ENCODE measurements around the gene SSBP2.
A peak's percentile ranks its signal among the peaks of the same experiment; 100 is the strongest.

SSBP2 gene

DNA sequence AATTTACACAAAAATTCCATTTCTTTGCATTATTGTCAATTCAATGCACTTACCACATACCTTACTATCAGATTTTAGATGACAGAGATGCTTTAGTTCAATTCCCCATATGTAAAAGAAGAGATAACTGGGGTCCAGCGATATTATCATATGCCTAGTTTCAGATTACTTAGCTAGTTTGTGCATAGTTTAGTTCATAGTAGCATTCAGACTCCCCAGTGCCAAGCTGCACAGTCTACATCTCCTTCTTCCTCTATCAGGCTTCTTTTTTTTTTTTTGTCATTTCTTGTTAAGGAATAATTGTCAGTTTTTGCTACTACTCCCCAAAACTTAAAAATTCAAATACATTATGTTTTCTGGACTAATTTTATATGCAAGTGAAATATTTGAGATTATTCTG lies 175.0 kb downstream of the SSBP2 start:
- no peak for DNase-seq

DNA sequence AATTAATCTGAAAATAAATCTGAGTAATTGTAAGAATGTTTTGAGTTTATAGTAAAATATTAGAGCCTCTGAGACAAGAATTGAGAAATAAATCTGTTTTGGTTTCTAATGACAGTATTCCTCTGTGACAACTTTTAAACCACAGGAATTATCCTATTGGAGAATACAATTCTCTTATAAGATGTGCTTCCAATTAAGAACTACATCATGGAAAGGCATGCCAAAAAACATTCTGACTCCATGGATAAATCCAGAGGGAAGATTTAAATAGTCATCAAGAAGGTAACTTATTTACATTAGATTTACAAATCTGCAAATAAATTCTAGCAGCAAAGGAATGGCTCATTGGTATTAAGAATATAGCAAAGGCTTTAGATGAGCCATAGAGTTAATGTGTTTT lies 178.7 kb downstream of the SSBP2 start:
- no peak for DNase-seq

DNA sequence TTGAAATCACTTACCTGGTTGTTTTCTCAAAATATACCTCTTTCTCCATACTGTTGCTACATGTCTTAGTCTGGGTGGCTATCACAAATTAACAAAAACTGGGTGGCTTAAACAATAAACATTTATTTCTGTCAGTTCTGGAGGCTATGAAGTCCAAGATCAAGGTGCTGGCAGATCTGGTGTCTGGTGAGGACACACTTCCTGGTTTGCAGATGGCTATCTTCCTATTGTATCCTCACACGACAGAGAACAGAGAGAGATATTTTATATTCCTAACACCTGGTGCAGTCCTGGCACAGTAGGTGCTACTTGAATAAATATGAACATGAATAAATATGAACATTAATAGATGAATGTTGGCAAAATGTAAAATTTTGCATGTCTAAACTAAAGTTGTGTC lies 192.7 kb downstream of the SSBP2 start:
- no peak for DNase-seq

DNA sequence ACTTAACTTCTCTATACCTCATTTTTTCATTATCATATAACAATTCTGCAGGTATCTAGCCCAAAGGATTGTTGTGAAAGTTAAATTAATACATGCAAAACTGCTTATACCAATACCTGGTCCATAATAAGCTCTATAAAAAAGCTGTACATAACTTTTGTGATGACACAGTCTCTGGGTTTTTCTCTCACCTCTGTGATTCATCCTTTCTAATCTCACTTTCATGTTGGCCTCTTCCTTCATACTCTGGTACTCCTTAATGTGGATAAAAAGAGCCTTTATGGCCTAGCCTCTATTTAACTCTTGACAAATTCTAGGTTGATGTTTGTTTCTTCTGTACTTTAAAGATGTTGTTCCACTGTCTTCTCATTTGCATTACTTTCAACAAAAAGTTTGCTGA lies 194.1 kb downstream of the SSBP2 start:
- DNase-seq: no peak

DNA sequence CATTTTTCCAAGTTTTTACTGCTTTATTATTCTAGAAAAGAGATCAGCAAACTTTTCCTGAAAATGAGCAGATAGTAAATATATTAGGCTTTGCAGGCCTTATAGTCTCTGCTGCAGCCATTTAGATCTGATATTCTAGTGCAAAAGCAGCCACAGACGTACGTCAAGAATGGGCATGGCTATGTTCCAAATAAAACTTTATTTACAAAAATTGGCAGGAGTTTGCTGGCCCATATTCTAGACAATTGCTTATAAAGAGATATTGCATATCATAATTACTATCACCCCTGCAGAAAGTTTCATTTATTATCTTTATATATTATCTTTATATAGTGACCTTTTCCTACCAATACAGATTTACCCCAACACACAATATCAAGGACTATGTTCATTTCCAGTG lies 195.0 kb downstream of the SSBP2 start:
- DNase-seq: no peak

DNA sequence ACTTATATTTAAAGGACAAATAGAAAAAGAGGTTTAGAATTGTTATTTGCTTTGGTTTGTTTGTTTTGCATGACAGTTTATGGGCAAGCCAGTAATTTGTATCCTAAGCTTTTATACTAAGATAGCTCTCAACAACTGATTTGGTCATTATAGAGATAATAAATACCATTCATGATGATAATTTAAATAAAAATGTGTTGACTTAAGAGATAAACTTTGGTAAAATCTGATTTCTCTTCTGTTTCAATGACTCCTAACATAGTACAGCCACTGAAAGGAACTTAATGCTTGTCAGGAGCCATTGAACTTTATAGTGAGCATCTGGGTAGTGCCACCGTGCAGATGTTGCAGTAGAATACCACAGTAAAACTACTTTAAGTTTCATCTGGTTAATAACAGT lies 196.2 kb downstream of the SSBP2 start:
- DNase-seq: no peak

DNA sequence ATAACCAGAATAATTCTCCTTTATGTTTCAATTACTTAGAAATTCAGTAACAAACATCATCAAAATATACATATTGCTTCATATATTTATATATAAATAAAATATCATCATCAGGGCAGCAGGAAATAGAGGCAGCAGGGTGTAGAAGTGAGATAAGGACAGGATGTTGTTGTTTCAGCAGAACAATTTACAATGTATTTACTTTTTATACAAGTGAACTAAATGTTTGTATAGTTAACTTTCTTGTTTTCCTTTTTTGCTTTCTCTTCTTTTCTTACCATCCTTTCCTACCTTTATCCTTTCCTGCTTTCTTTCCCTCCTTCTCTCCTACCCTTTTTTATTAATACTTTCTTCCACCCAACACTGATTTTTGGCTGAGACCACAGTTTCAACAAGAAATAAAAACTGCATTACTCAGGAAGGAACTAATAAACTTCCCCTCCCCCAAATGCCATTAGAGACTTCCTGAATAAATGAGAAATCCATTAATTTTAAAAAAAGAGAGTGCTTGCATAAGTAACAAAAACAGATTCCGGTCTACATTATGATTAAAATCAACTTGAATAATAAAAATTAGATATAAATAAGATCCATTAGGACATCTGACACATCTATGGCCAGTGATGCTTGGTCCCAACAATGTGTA lies 197.2 kb downstream of the SSBP2 start:
- no peak for DNase-seq

DNA sequence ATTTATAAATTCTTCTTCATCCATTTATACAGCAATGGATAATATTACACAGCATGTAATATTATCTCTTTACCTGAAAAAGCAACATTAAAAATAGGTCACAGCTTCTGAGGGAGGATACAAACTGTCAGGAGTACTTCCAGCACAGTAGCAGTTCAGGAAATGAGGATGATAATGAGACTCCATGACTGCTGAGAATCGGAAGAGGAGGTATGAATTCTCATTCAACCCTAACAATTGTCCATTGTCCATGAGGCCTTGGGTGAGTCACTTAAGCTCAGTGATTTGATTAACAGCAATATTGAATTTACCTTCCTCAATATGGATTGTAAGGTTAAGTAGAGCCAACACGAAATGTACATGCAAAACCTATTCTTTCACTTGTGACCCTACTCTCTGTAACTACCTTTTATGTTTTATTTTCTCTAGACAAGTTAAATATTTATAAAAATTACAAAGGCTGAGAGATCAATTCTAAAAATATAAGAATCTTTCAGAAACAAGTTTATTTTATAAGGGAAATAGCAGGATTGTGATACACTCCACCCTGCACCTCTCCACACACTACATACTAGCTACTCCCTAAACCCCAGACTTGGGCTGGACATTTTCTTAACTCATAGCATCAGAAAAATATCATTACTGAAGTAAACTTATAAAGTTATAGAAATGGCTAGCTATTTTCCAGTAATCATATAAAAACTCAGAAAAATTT lies 197.9 kb downstream of the SSBP2 start:
- no peak for DNase-seq

DNA sequence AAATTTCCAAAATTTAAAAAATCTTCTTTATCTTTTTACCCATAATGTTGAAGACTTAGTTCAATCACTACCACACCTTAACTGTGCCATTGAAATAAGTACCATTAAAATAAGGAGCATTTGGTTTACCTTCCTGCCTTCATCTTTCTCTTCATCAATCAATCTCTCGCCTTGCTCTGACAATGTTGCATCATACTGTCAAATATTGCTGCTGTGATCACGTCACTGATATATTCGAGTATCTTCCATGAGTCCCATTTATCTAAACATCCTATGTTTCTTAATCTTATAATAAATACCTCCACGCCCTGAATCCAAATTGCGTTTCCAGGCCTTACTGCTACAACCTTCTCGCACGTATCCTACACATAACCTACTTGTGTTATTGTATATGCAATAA lies 201.8 kb downstream of the SSBP2 start:
- no peak for DNase-seq

DNA sequence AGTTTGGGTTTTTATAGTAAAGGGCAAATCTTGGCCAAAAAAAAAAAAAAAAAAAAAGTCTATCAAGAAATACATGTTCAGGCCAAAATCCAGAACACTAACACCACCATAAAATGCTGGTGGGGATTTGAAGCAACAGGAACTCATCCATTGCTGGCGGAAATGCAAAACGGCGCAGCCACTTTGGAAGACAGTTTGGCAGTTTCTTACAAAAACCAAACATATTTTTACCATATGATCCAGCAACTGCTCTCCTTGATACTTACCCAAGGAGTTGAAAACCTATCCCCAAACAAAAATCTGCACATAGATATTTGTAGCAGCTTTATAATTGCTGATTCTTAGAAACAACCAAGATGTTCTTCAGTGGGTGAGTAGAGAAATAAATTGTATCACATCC lies 203.9 kb downstream of the SSBP2 start:
- no peak for DNase-seq

DNA sequence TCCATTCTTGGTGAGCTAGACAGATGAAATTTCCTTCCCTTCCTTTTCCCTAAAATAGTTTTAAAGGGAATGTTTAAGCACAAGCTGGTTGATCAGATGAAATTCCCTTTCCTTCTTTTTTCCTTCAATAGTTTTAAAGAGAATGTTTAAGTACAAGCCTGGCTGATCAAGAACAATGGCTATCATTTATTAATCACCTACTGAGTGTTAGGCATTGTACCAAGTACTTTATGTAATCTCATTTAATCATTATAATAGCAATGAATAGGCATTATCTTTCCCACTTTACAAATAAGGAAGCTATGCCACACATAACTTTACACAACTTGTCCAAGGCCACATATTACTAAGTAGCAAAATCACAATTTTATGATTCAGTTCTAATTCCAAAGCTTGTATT lies 205.0 kb downstream of the SSBP2 start:
- DNase-seq: no peak

DNA sequence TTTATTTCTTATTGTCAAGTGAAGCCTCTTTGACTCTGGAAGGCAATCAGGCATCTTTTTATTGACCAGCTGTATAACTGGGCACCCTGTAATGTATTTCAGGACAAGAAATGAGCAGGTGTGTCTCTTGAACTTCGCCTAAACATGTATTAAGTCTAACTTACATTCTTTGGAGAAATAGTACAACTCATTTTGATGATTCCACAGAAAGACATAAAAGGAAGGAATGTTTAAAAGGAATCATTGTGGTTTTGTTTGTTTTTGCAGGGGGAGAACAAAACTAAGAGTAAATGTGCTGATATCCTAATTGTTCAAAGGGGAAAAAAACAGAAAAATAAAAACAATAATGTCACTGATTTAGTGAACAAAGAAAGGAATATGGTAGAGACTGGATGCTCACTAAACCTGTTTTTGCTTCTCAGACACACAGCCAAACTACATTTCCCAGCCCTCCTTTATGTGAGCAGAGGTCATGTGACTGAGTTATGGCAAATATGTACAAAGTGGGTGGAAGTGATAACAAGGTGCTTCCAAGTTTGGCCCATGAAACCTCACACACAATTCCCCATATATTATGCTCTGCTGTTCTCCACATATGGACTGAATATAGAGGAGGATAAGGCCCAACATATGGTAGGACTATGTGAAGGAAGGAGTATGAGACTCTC lies 206.4 kb downstream of the SSBP2 start:
- no peak for DNase-seq

DNA sequence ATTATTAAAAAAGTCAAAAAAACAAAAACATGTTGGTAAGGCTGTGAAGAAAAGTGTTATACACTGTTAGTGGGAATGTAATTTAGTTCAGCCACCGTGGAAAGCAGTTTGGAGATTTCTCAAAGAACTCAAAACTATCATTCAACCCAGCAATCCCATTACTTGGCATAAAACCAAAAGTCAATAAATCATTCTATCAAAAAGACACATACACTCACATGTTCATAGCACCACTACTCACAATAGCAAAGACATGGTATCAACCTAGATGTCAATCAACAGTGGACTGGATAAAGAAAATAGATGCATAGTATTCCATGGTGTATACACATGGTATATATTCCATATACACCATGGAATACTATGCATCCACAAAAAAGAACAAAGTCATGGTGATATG lies 208.7 kb downstream of the SSBP2 start:
- no peak for DNase-seq

DNA sequence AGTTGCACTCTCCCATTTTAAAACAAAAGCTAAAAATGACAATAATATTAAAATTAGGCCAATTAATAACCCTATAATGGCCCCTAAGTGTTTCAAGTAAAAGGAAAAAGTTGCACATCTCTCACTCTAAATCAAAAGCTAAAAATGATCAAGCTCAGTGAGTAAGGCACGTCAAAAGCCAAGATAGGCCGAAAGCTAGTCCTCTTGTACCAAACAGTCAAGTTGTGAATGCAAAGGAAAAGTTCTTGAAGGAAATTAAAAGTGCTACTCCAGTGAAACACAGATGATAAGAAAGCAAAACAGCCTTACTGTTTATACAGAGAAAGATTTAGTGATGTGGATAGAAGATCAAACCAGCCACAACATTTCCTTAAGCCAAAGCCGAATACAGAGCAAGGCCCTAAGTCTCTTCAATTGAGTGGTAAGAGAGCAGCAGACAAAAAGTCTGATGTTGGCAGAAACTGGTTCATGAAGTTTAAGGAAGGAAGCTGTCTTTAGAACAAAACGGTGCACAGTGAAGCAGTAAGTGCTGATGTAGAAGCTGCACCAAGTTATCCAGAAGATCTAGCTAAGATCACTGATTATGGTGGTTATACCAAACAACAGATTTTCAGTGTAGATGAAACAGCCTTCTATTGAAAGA lies 212.9 kb downstream of the SSBP2 start:
- DNase-seq: peak; percentile 15

DNA sequence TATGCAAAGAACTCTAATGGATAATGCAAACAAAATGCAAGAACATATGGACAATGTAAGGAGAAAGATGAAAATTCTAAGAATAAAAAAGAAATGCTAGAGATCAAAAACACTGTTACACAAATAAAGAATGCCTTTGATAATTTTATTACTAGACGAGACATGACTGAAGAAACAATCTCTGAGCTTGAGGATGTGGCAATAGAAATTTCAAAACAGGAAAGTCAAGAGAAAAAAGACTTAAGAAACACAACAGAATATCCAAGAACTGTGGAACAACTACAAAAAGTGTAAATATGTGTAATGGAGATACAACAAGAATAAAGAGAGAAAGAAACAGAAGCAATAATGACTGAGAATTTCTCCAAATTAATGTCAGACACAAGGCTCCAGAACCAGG lies 216.5 kb downstream of the SSBP2 start:
- no peak for DNase-seq

DNA sequence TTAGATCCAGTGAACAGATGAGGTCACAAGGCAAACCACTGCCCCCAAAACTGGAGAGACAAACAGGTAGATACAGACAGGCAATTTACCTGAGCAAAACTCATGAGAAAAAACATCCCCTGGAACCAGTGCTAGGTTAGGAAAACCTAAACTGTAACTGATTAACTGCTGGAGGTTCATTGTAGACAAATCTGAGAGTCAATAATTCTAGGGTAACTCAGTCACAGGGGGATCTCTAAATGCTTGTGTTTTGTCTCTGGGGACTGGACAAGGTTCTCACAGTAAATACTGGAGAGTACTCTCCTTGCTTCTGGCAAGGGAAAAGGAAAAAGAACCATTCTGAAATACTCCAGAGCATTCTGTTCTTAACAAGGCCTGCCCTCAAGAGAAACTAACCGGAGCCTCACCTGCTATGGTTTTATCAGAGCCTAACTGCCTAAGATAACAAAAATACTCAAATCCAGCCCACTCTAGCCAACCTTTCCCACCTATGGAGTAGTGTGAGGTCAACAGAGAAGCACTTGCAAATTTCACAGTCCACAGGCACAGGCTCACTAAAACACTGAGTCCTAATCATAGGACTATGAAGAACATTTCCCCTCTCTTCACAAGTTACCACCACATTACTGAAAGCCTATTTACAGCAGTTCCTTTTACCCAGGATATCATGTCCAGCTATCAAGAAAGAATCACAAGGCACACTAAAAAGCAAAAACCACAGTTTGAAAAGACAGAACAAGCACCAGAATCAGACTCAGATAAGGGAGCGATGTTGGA lies 217.1 kb downstream of the SSBP2 start:
- no peak for DNase-seq

DNA sequence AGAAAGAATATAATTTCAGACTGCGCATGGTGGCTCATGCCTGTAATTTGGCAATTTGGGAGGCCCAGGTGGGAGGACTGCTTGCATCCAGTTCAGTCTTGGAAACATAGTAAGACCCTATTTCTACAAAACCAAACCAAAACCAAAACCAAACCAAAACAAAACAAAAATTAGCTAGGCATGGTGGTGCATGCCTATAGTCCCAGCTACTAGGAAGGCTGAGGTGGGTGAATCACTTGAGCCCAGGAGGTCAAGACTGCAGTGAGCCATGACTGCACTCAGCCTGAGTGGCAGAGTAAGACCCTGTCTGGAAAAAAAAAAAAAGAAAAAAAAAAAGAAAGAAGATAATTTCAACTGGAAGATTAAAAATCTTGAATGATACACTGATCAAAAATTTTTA lies 220.0 kb downstream of the SSBP2 start:
- no peak for DNase-seq

DNA sequence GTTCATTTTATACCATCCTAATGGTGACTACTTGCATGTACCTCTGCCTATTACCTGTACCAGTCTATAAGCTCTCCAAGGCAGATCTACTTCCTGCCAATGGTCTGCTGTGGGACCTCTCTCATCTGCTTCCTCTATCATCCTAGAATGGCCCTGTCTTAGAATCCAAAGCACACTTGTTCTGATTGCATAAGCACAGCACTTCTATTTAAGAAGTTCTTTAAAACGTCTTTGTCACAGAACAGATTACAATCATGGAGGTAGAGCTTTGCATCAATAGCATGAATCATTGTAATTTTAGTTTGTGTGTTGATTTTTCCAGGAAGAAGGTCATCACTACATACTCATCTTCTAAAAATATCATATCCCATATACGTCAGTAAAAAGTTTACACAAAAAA lies 225.2 kb downstream of the SSBP2 start:
- no peak for DNase-seq

DNA sequence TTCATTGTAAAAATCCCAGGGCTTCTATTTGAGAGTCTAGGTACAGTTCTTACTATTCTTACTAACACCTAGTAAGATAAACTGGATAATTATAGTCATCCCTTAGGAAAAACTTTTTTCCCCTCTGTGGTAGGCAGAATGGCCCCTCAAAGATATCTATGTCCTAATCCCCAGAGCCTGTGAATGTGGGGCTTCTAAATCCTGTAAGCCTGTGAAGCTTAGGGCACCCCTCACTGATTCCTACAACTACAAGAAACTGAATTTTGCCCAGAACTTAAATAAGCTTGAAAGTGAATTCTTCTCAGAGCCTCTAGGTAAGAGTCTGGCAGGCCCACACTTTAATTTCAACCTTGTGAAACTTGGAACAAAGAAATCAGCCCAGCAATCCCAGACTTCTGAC lies 226.9 kb downstream of the SSBP2 start:
- no peak for DNase-seq

DNA sequence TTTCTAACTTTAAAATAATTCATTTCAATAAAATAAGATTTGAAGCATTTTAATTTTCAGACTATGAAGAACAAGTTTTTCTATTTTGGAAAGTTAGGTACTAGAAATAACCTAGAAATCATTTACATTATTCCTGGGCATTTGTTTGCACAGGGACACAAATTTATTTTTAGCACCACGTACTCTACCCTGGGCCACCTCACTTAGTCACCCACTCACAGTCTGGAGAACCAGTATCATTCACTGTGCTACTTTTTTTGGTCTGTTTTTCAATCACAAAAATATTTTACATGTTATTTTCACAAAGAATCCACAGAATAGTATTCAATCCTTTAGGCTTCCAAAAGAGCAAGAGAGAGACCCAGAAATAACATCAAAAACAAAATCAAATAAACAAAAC lies 228.3 kb downstream of the SSBP2 start:
- DNase-seq: no peak

DNA sequence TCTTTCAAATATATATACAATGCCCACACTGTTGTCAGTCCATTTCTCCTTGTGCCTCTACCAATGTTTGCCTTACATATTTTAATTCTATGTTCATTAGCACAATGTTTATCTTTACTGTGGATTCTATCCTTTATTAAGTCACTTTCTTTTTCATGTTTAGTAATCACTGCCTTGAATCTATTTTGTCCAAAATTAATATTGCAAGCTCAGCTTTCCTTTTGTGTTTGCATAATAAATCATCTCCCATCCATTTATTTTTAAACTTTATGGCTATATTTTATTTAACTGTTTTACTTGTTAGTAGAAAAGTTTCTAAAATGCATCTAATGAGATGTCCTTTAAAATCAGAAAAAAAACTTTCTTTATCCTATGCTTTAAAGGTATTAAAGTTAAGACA lies 230.1 kb downstream of the SSBP2 start:
- DNase-seq: no peak

DNA sequence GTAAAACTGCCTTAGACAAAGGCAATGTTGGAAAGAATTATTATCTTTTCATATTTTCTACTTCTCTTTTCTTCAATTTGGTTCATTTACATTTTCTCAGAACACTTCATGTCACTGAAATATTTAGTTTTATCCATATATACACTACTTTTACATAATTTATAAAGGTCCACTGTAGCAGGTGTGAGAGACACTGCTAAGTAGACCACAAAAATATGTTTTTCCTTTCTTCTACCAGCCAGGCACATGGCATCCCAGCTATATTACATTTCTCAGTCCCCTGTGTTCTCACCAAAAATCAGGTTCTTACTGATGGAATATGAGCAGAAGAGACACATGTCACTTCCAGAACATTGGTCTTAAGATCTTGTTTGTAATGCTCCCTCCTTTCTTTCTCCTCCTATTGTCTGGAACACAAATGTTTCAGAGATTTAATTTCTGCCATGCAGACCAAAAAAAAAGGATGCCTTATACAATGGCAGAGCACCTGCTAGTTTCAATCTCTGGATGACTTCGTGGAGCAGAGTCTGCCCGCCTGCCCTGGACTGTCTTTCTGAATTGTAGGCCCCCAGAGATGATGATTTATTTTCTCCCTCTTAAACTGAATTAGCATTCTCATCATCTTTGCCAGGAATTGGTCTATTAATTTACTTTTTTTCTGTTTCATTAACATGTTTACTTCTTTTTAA lies 231.5 kb downstream of the SSBP2 start:
- no peak for DNase-seq

DNA sequence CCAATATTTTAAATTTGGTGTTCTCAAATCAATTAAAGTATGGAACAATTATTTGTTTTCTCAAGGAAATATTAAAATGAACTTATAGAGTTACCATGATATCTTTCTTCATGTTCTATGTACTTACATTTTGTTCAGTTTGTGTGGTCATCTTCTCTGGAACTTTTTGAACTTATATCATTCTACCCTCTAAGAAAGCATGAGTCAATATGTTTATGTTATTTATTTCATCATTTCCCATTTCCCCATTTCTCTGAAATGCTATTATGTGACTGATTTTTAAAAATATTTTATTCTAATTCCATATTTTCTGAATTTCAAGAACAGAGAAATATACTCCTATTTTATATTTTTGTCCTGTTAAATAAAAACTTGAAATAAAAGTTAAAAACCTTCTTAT lies 233.4 kb downstream of the SSBP2 start:
- no peak for DNase-seq

Measured in CD4-positive, alpha-beta T cell treated with Interleukin-12 subunit alpha and Interleukin-12 subunit beta, for 1 hour (primary cell).